Measurements from ENCODE around the gene PNMA8B. TPM values are rescaled to one million over a fixed set of nuclear protein-coding genes. Genes with fewer than 3 reads are reported as not detected.
A peak's percentile ranks its signal among the peaks of the same experiment; 100 is the strongest.

The PNMA8B gene
- total and polyA plus RNA-seq, 11 donors: 0.27 to 1.1 (median 0.69) TPM

GRCh38 chr19:46515290-46515609, 19.6 kb upstream of the PNMA8B start:
- Histone ChIP-seq H3K4me3 (no peak overlapping the region), H3K36me3 (no peaks in the 10 kb centered on the region), H3K4me1 (peaks cover 0 to 8% (median 0%) of the 10 kb centered on the region in 12 donors), H3K27ac (no peak overlapping the region), H3K9me3 (peaks cover 0 to 12% (median 0%) of the 10 kb centered on the region in 12 donors), H3K27me3 (peaks cover 0 to 6% (median 0%) of the 10 kb centered on the region in 9 donors)
- WGBS, 4 donors: 65 to 72% (median 66%) methylated on average over 3 of the region's 3 CpGs
- no peak for TF ChIP-seq CTCF (IDR thresholded peaks at IDR 0.05)
- TF ChIP-seq POLR2A (IDR thresholded peaks at IDR 0.05): no peak
- intact Hi-C loops (cut with DNase I): loop anchor here in 3 of 10 donors (2.0 to 10.0 kb wide), 3 partner anchors 26 to 230 kb away; no protein-coding TSS in a partner anchor
- ATAC-seq (no peak), DNase-seq (peak in 1 of 5 donors; percentile 19)

GRCh38 chr19:46514589-46515289, 19.1 kb upstream of the PNMA8B start:
- Histone ChIP-seq H3K4me1 (peaks cover 0 to 8% (median 0%) of the 10 kb centered on the region in 12 donors), H3K9me3 (peaks cover 0 to 12% (median 0%) of the 10 kb centered on the region in 12 donors), H3K36me3 (no peaks in the 10 kb centered on the region), H3K4me3 (no peak overlapping the region), H3K27me3 (peaks cover 0 to 6% (median 0%) of the 10 kb centered on the region in 9 donors), H3K27ac (no peak overlapping the region)
- WGBS, 4 donors: 63 to 77% (median 70%) methylated on average over 13 of the region's 13 CpGs
- no peak for ATAC-seq
- intact Hi-C loops (cut with DNase I): loop anchor here in 6 of 10 donors (2.0 to 10.0 kb wide), 5 partner anchors 26 to 232 kb away; no protein-coding TSS in a partner anchor
- TF ChIP-seq CTCF (IDR thresholded peaks at IDR 0.05) (no peak), POLR2A (IDR thresholded peaks at IDR 0.05) (no peak)
- DNase-seq: no peak

GRCh38 chr19:46513461-46514236, 18.0 kb upstream of the PNMA8B start:
- H3K36me3 ChIP-seq: no peaks in the 10 kb centered on the region
- intact Hi-C loops (cut with DNase I): loop anchor here in 8 of 10 donors (1.0 to 10.0 kb wide), 9 partner anchors 24 to 233 kb away; no protein-coding TSS in a partner anchor
- no peak overlapping the region for H3K27ac ChIP-seq
- H3K27me3 ChIP-seq: peaks cover 0 to 6% (median 0%) of the 10 kb centered on the region in 9 donors
- DNase-seq (peak; percentile 73 to 86 (median 80)), ATAC-seq (peak; percentile 42 to 94 (median 90))
- peaks cover 0 to 12% (median 0%) of the 10 kb centered on the region in 12 donors for H3K9me3 ChIP-seq
- 23 to 45% (median 26%) methylated on average over 20 to 36 of the region's 36 CpGs for WGBS, 4 donors
- no peak overlapping the region for H3K4me3 ChIP-seq
- peaks cover 0 to 8% (median 0%) of the 10 kb centered on the region in 12 donors for H3K4me1 ChIP-seq
- TF ChIP-seq POLR2A (IDR thresholded peaks at IDR 0.05) (no peak), CTCF (IDR thresholded peaks at IDR 0.05) (peak; percentile 64 to 99 (median 95))

GRCh38 chr19:46511237-46511636, 15.6 kb upstream of the PNMA8B start:
- ATAC-seq: no peak
- no peak for DNase-seq
- Histone ChIP-seq H3K27me3 (peaks cover 0 to 6% (median 0%) of the 10 kb centered on the region in 9 donors), H3K4me3 (no peak overlapping the region), H3K36me3 (no peaks in the 10 kb centered on the region), H3K4me1 (peaks cover 0 to 8% (median 0%) of the 10 kb centered on the region in 12 donors), H3K9me3 (peaks cover 0 to 12% (median 0%) of the 10 kb centered on the region in 12 donors), H3K27ac (no peak overlapping the region)
- 79 to 87% (median 83%) methylated on average over 4 of the region's 4 CpGs for WGBS, 4 donors
- intact Hi-C loops (cut with DNase I): loop anchor here in 6 of 10 donors (5.0 to 10.0 kb wide), 4 partner anchors 114 to 229 kb away; no protein-coding TSS in a partner anchor
- TF ChIP-seq POLR2A (IDR thresholded peaks at IDR 0.05): no peak
- TF ChIP-seq CTCF (IDR thresholded peaks at IDR 0.05): no peak
